Measurements from ENCODE around the gene POLR2F.

DNA sequence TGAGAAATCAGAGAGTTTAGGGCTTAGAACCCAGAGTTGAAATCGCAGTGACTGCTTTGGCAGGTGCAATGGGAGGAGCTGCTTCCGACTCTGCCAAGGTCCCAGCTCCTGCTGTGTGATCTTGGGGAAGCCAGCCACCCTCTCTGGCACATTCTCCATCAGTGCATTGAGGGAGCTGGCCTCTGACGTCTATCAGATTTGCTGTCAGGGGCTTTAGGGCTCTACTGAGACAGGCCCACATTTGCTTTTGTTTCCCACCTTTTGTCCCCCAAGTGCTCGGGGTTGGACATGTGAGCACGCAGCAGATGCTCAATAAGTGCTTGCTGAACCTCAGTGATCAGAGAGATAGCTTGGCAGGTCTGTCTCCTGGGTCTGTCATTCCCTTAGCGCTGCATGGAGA lies 41.5 kb downstream of the POLR2F start:
- no peak for TF ChIP-seq YBX1 (IDR thresholded peaks at IDR 0.05)
- TF ChIP-seq SIX5 (IDR thresholded peaks at IDR 0.05; ENCODE audit: borderline replicate concordance in 1 of 2, insufficient read depth in 1 of 2, low read depth in 1 of 2, low read length in 2 of 2): no peak
- TF ChIP-seq ARNT (IDR thresholded peaks at IDR 0.05): no peak
- no peak for TF ChIP-seq SMC3 (conservative IDR thresholded peaks at IDR 0.05; ENCODE audit: insufficient read depth, low read depth, low read length)
- no peak for TF ChIP-seq ZNF253 (CRISPR knock-in tag; conservative IDR thresholded peaks at IDR 0.05)
- TF ChIP-seq, protein P1, sequence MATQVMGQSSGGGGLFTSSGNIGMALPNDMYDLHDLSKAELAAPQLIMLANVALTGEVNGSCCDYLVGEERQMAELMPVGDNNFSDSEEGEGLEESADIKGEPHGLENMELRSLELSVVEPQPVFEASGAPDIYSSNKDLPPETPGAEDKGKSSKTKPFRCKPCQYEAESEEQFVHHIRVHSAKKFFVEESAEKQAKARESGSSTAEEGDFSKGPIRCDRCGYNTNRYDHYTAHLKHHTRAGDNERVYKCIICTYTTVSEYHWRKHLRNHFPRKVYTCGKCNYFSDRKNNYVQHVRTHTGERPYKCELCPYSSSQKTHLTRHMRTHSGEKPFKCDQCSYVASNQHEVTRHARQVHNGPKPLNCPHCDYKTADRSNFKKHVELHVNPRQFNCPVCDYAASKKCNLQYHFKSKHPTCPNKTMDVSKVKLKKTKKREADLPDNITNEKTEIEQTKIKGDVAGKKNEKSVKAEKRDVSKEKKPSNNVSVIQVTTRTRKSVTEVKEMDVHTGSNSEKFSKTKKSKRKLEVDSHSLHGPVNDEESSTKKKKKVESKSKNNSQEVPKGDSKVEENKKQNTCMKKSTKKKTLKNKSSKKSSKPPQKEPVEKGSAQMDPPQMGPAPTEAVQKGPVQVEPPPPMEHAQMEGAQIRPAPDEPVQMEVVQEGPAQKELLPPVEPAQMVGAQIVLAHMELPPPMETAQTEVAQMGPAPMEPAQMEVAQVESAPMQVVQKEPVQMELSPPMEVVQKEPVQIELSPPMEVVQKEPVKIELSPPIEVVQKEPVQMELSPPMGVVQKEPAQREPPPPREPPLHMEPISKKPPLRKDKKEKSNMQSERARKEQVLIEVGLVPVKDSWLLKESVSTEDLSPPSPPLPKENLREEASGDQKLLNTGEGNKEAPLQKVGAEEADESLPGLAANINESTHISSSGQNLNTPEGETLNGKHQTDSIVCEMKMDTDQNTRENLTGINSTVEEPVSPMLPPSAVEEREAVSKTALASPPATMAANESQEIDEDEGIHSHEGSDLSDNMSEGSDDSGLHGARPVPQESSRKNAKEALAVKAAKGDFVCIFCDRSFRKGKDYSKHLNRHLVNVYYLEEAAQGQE (IDR thresholded peaks at IDR 0.05; ENCODE audit: borderline replicate concordance): no peak
- TF ChIP-seq, protein P1 (CRISPR knock-in tag; IDR thresholded peaks at IDR 0.05; ENCODE audit: low read depth): no peak
- no peak for TF ChIP-seq ZNF197 (CRISPR knock-in tag; IDR thresholded peaks at IDR 0.05; ENCODE audit: low read depth)
- no peak for TF ChIP-seq CEBPB (tag; IDR thresholded peaks at IDR 0.05)
- TF ChIP-seq MEF2A (IDR thresholded peaks at IDR 0.05; ENCODE audit: control insufficient read depth, low read depth, low read length): no peak
